Esophagus mucosa (tissue), 1 donor: Measurements from ENCODE around the gene TMEM132E. TPM values are rescaled to one million over a fixed set of nuclear protein-coding genes. Genes with fewer than 3 reads are reported as not detected.

ENCODE experiments used
- ATAC-seq: fragments of 200-7000 bp; cut with Tn5 transposase; one replicate; pipeline ENCODE4 v1.9.1; 2020
- total RNA-seq: library from RNA; stranded (reverse); gene quantifications from one replicate; pipeline ENCODE4 v1.2.4, GENCODE V29; 2023
- donor health status: DM: yes; HTN: yes; CAD: no.

The TMEM132E gene
- total RNA-seq, 1 donor from 2014 or later: not detected

GRCh38 chr17:34665819-34666763 is 86.7 kb downstream of the TMEM132E start:
- no peak for ATAC-seq

GRCh38 chr17:34667656-34668055 is 88.3 kb downstream of the TMEM132E start:
- ATAC-seq: no peak

GRCh38 chr17:34668206-34668605 is 88.8 kb downstream of the TMEM132E start:
- no peak for ATAC-seq

- no peak for ATAC-seq
Measured at GRCh38 chr17:34669511-34669910, 90.1 kb downstream of the TMEM132E start.

- no peak for ATAC-seq
Measured at GRCh38 chr17:34670618-34671017, 91.2 kb downstream of the TMEM132E start.

- ATAC-seq: no peak
Measured at GRCh38 chr17:34671191-34671590, 91.8 kb downstream of the TMEM132E start.

- ATAC-seq: no peak
Measured at GRCh38 chr17:34672176-34672785, 92.9 kb downstream of the TMEM132E start.

GRCh38 chr17:34673516-34673915 is 94.1 kb downstream of the TMEM132E start:
- ATAC-seq: no peak

GRCh38 chr17:34673995-34674890 is 94.9 kb downstream of the TMEM132E start:
- ATAC-seq: no peak

- no peak for ATAC-seq
Measured at GRCh38 chr17:34675143-34675542, 95.8 kb downstream of the TMEM132E start.

- no peak for ATAC-seq
Measured at GRCh38 chr17:34675605-34676004, 96.2 kb downstream of the TMEM132E start.

- ATAC-seq: no peak
Measured at GRCh38 chr17:34680151-34680550, 100.8 kb downstream of the TMEM132E start.

GRCh38 chr17:34682305-34682704 is 102.9 kb downstream of the TMEM132E start:
- ATAC-seq: no peak

GRCh38 chr17:34683390-34683789 is 104.0 kb downstream of the TMEM132E start:
- no peak for ATAC-seq

Other genes starting within 250 kb of the TMEM132E start
- gene CCL13, start 223.1 kb upstream of the TMEM132E start, total RNA-seq: 0.24 TPM
- gene CCL1, start 216.3 kb upstream of the TMEM132E start, total RNA-seq: not detected